Activated CD8-positive, alpha-beta memory T cell treated with anti-CD3 and anti-CD28 coated beads for 1 hour (primary cell): ENCODE data around the gene TBC1D14.
"Not testable (repeated sequence)": the region's sequence is repeated elsewhere in the genome, so short reads cannot be mapped to it uniquely, and the experiment has no call there.

Experiments
- DNase-seq, 2 donors: peaks; one replicate each; pipeline ENCODE4 v3.0.0-alpha.2; 2020; ENCODE audit warnings: low read depth in 1 of 2; ENCODE audit errors: extremely low read depth in 1 of 2

TBC1D14 gene

GRCh38 chr4:6890358-6890757 lies 19.3 kb upstream of the TBC1D14 start:
- no peak for DNase-seq

GRCh38 chr4:6890971-6891370 lies 18.7 kb upstream of the TBC1D14 start:
- not testable (repeated sequence) for DNase-seq

- no peak for DNase-seq
Observed at GRCh38 chr4:6891436-6892170, 18.0 kb upstream of the TBC1D14 start.

GRCh38 chr4:6892190-6892908 lies 17.3 kb upstream of the TBC1D14 start:
- DNase-seq, result no peak

- no peak for DNase-seq
Observed at GRCh38 chr4:6892909-6893202, 16.8 kb upstream of the TBC1D14 start.

- no peak for DNase-seq
Observed at GRCh38 chr4:6893449-6894085, 16.1 kb upstream of the TBC1D14 start.

- no peak for DNase-seq
Observed at GRCh38 chr4:6894086-6894478, 15.5 kb upstream of the TBC1D14 start.

- no peak for DNase-seq
Observed at GRCh38 chr4:6894528-6895498, 14.8 kb upstream of the TBC1D14 start.

GRCh38 chr4:6896035-6896434 lies 13.6 kb upstream of the TBC1D14 start:
- DNase-seq, result no peak

GRCh38 chr4:6898763-6899162 lies 10.9 kb upstream of the TBC1D14 start:
- no peak for DNase-seq

GRCh38 chr4:6900181-6900812 lies 9.3 kb upstream of the TBC1D14 start:
- DNase-seq, result no peak

- no peak for DNase-seq
Observed at GRCh38 chr4:6900956-6901355, 8.7 kb upstream of the TBC1D14 start.

- no peak for DNase-seq
Observed at GRCh38 chr4:6901669-6902317, 7.8 kb upstream of the TBC1D14 start.

GRCh38 chr4:6902318-6903042 lies 7.1 kb upstream of the TBC1D14 start:
- no peak for DNase-seq

GRCh38 chr4:6905516-6906445 lies 3.8 kb upstream of the TBC1D14 start:
- no peak for DNase-seq

GRCh38 chr4:6906486-6906885 lies 3.1 kb upstream of the TBC1D14 start:
- DNase-seq, result not testable (repeated sequence)

- DNase-seq, result no peak
Observed at GRCh38 chr4:6907658-6908191, 1.9 kb upstream of the TBC1D14 start.
